Body of pancreas (tissue), 4 donors: ENCODE results near the gene CRYM. TPM values are rescaled to one million over a fixed set of nuclear protein-coding genes. Genes with fewer than 3 reads are reported as not detected.
"Not testable (repeated sequence)": the region's sequence is repeated elsewhere in the genome, so short reads cannot be mapped to it uniquely, and the experiment has no call there.

Experiments used
- ATAC-seq: fragments of 150-250 bp; one replicate; pipeline ENCODE4 v1.9.1; 2016
- DNase-seq, 4 donors: peaks; one replicate each; pipeline ENCODE4 v3.0.0-alpha.2; 2019
- H3K27ac ChIP-seq, 4 donors: fragments of 200-600 bp; sonication (generic); 1 replicate in 3 of 4; 2 replicates in 1 of 4; pipeline versions ENCODE4 v1.5.1 to v1.6.1; 2016 to 2019; ENCODE audit warnings: mild to moderate bottlenecking in 1 of 4, mixed read lengths in 1 of 4, moderate library complexity in 1 of 4
- H3K27me3 ChIP-seq, 2 donors: fragments of 200-600 bp; sonication (generic); one replicate each; pipeline ENCODE4 v1.6.0; 2016; ENCODE audit warnings: mild to moderate bottlenecking in 1 of 2
- H3K36me3 ChIP-seq, 2 donors: fragments of 200-600 bp; sonication (generic); replicated peaks in 1 of 2; 2 replicates each; pipeline ENCODE4 v1.5.1; 2016; ENCODE audit warnings: low read depth in 2 of 2; ENCODE audit not compliant: insufficient read depth in 1 of 2
- H3K4me1 ChIP-seq: fragments of 200-600 bp; sonication (generic); one replicate; pipeline ENCODE4 v1.6.0; 2016
- H3K4me3 ChIP-seq, 2 donors: fragments of 200-600 bp; sonication (generic); 1 replicate in 1 of 2; 2 replicates in 1 of 2; pipeline ENCODE4 v1.5.1; 2016 to 2019
- H3K9me3 ChIP-seq, 3 donors: fragments of 200-600 bp; sonication (generic); 1 replicate in 2 of 3; 2 replicates in 1 of 3; pipeline ENCODE4 v1.5.1; 2016
- CTCF ChIP-seq, 7 experiments: fragments of 450-650 bp in 4 of 7; fragments of 200-600 bp in 3 of 7; sonication (generic) in 3 of 7; IDR thresholded peaks; one replicate each; pipeline ENCODE4 v1.5.1; 2016 to 2019; ENCODE audit warnings: antibody characterized with exemption in 7 of 7
- POLR2A ChIP-seq, 3 donors: fragments of 450-650 bp; IDR thresholded peaks; one replicate each; pipeline ENCODE4 v1.6.1; 2016; ENCODE audit warnings: antibody characterized with exemption in 3 of 3, mild to moderate bottlenecking in 2 of 3
- WGBS, 2 donors: methylation state at CpG; one replicate each; pipeline ENCODE4 v1.1.5; 2017; 5-methylcytosine and 5-hydroxymethylcytosine counted together
- intact Hi-C: fragments of 100-400 bp; cut with DNase I; formaldehyde crosslinking; loops from one replicate; pipeline ENCODE4 v1.15.1; 2023
- total RNA-seq, 2 donors: library from RNA; depleted of rRNA; stranded (reverse); fragments of >200 nt; gene quantifications; one replicate each; pipeline ENCODE4 v1.1.0, GENCODE V29; 2016

Gene CRYM
- total RNA-seq, 2 donors from 2014 or later: 0.78 TPM; not detected in 1

DNA sequence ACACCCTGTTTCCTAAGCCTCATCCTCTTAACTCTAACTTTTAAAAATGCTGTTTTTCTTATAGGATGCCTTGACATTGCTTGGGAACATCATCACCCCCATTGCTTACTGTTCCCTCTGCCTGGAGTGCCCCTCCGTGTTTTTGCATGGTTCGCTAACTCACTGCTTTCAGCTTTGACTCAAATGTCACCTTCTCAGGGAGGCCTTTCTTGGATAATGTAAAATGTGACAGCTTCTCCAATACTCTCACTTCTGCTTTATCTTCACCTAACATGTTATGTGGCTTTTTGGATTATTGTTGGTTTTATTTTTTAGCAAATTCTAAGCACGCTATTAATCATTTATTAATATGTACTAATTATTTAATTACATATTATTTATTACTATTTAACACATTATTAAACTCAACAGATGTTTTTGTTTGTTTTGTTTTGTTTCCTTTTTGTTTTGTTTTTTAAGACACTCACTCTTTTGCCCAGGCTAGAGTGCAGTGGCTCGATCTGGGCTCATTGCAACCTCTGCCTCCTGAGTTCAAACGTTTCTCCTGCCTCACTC, 3.8 kb downstream of the CRYM start:
- H3K9me3 ChIP-seq: no peaks in the 10 kb centered on the region
- DNase-seq: no peak
- peaks cover 0 to 6% of the 10 kb centered on the region in 2 donors for H3K27me3 ChIP-seq
- H3K36me3 ChIP-seq: no peaks in the 10 kb centered on the region
- no peak overlapping the region for H3K27ac ChIP-seq
- no peak for ATAC-seq
- TF ChIP-seq POLR2A (IDR thresholded peaks at IDR 0.05) (no peak), CTCF (IDR thresholded peaks at IDR 0.05) (no peak)
- intact Hi-C loops: no loop called here
- WGBS, 2 donors: 59 to 67% methylated on average over 5 of the region's 5 CpGs
- peaks cover 11% of the 10 kb centered on the region for H3K4me1 ChIP-seq
- H3K4me3 ChIP-seq: no peak overlapping the region

DNA sequence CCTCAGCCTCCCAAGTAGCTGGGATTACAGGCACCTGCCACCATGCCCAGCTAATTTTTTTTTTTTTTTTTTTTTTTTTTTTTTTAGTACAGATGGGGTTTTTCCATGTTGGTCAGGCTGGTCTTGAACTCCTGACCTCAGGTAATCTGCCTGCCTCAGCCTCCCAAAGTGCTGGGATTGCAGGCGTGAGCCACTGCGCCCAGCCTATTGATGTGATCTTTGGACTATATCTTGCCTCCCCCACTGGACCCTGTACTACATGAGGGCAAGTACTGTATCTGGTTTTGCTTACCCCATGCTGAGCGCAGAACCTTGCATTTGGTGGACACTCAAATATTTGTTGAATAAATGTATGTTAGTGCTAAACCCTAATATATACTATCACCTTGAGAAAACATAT, 5.3 kb downstream of the CRYM start:
- H3K4me3 ChIP-seq, ATAC-seq, intact Hi-C loops, H3K4me1 ChIP-seq, H3K9me3 ChIP-seq, H3K36me3 ChIP-seq, H3K27me3 ChIP-seq, H3K27ac ChIP-seq, DNase-seq: not testable (repeated sequence)
- 83 to 93% methylated on average over 3 of the region's 3 CpGs for WGBS, 2 donors

DNA sequence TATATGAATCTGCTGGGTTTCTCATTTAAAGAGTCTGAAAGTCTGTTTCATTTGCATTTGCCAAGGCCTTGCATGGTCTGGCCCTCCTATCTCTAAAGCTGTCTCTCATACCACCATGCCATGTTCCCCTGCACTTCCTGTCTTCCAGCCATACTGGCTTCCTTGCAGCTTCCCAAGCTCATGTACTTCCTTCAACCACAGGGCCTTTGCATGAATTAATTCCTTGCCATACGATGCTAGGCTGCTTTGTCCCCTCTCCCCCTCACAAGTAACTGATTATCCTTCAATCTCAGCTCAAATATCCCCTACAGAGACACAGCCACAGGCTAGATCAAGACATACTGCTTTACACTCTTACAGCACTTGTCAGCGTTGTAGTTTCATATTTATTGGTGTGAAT, 5.8 kb downstream of the CRYM start:
- no peaks in the 10 kb centered on the region for H3K4me1 ChIP-seq
- H3K27ac ChIP-seq: no peak overlapping the region
- intact Hi-C loops: no loop called here
- ATAC-seq (no peak), DNase-seq (no peak)
- no peaks in the 10 kb centered on the region for H3K9me3 ChIP-seq
- WGBS, 2 donors: 55 to 75% methylated on average over 2 of the region's 2 CpGs
- no peaks in the 10 kb centered on the region for H3K36me3 ChIP-seq
- H3K27me3 ChIP-seq: no peaks in the 10 kb centered on the region
- TF ChIP-seq CTCF (IDR thresholded peaks at IDR 0.05) (no peak), POLR2A (IDR thresholded peaks at IDR 0.05) (no peak)
- no peak overlapping the region for H3K4me3 ChIP-seq

DNA sequence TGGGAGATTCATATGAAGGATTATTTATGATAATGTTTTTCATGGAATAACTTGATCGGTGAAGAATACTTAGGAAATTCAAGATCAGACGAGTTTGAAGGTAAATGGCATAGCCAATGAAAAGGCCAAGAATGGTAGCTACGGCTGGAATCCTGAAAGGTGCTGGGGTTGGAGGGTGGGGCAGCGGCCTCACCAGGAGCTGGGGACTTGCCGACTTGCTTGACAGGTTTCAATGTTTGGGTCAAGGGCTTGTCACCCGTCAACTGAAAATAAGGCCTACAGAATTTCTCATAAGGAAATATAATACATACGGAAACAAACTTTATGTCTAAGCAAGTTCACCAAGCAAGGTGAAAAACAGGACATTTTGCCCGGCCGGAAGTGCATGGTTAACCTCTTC, 9.9 kb downstream of the CRYM start:
- TF ChIP-seq POLR2A (IDR thresholded peaks at IDR 0.05) (no peak), CTCF (IDR thresholded peaks at IDR 0.05) (no peak)
- intact Hi-C loops: no loop called here
- ATAC-seq: no peak

GRCh38 chr16:21267298-21267697, 10.8 kb downstream of the CRYM start:
- Histone ChIP-seq H3K36me3 (no peaks in the 10 kb centered on the region), H3K27me3 (no peaks in the 10 kb centered on the region), H3K4me1 (no peaks in the 10 kb centered on the region), H3K27ac (no peak overlapping the region), H3K9me3 (no peaks in the 10 kb centered on the region), H3K4me3 (no peak overlapping the region)
- intact Hi-C loops: no loop called here
- no peak for TF ChIP-seq POLR2A (IDR thresholded peaks at IDR 0.05)
- no peak for TF ChIP-seq CTCF (IDR thresholded peaks at IDR 0.05)
- WGBS, 2 donors: 73 to 83% methylated on average over 4 of the region's 4 CpGs
- ATAC-seq: no peak
- no peak for DNase-seq

More for the DNA sequence above, 9.9 kb downstream of the CRYM start:
- no peak for DNase-seq
- H3K4me3 ChIP-seq: no peak overlapping the region
- H3K27ac ChIP-seq: no peak overlapping the region
- no peaks in the 10 kb centered on the region for H3K27me3 ChIP-seq
- H3K4me1 ChIP-seq: no peaks in the 10 kb centered on the region
- 80 to 91% methylated on average over 9 of the region's 9 CpGs for WGBS, 2 donors
- no peaks in the 10 kb centered on the region for H3K9me3 ChIP-seq
- H3K36me3 ChIP-seq: no peaks in the 10 kb centered on the region
